Spleen (tissue), 11 donors: ENCODE measurements around the gene GABARAPL2. TPM values are rescaled to one million over a fixed set of nuclear protein-coding genes. Genes with fewer than 3 reads are reported as not detected.

ENCODE experiments used
- DNase-seq: peaks from one replicate; pipeline ENCODE4 v3.0.0-alpha.2; 2020
- H3K27ac ChIP-seq, 8 donors: fragments of 200-600 bp; sonication (generic) in 7 of 8; 1 replicate in 4 of 8; 2 replicates in 4 of 8; pipeline versions ENCODE4 v1.5.0 to v1.8.0; 2016 to 2021; ENCODE audit warnings: inconsistent platforms in 4 of 8, mild to moderate bottlenecking in 4 of 8, moderate library complexity in 1 of 8
- H3K27me3 ChIP-seq, 7 donors: fragments of 200-600 bp; sonication (generic) in 6 of 7; replicated peaks in 1 of 7; 1 replicate in 4 of 7; 2 replicates in 3 of 7; pipeline versions ENCODE4 v1.5.0 to v1.8.0; 2016 to 2021; ENCODE audit warnings: inconsistent platforms in 3 of 7, mild to moderate bottlenecking in 1 of 7
- H3K36me3 ChIP-seq, 6 donors: fragments of 200-600 bp; sonication (generic) in 5 of 6; 1 replicate in 4 of 6; 2 replicates in 2 of 6; pipeline versions ENCODE4 v1.5.0 to v1.8.0; 2016 to 2021; ENCODE audit warnings: inconsistent platforms in 2 of 6
- H3K4me1 ChIP-seq, 6 donors: fragments of 200-600 bp; sonication (generic) in 5 of 6; 1 replicate in 3 of 6; 2 replicates in 3 of 6; pipeline versions ENCODE4 v1.5.0 to v1.8.0; 2016 to 2021; ENCODE audit warnings: inconsistent platforms in 3 of 6
- H3K4me3 ChIP-seq, 8 donors: fragments of 200-600 bp; sonication (generic) in 7 of 8; 1 replicate in 4 of 8; 2 replicates in 4 of 8; pipeline versions ENCODE4 v1.5.0 to v1.8.0; 2016 to 2021; ENCODE audit warnings: inconsistent platforms in 4 of 8, mild to moderate bottlenecking in 4 of 8, moderate library complexity in 2 of 8
- H3K9me3 ChIP-seq, 8 donors: fragments of 200-600 bp; sonication (generic) in 7 of 8; 1 replicate in 4 of 8; 2 replicates in 4 of 8; pipeline versions ENCODE4 v1.5.0 to v1.8.0; 2016 to 2021; ENCODE audit warnings: inconsistent platforms in 4 of 8
- POLR2A ChIP-seq, 3 donors: fragments of 450-650 bp; IDR thresholded peaks; one replicate each; pipeline ENCODE4 v1.5.1; 2017; ENCODE audit warnings: antibody characterized with exemption in 3 of 3, mild to moderate bottlenecking in 1 of 3
- POLR2AphosphoS5 ChIP-seq, 3 donors: sonication (generic); formaldehyde crosslinking; IDR thresholded peaks; one replicate each; pipeline ENCODE4 v1.5.1; 2017; ENCODE audit warnings: antibody characterized with exemption in 3 of 3
- whole genome bisulfite sequencing, 5 donors: extraction: QIAGEN DNeasy Blood & Tissue Kit in 3 of 5; methylation state at CpG; one replicate each; pipeline versions ENCODE4 v1.1.5 to v1.1.7; 2013 to 2018; 5-methylcytosine and 5-hydroxymethylcytosine counted together
- intact Hi-C: fragments of 100-400 bp; cut with DNase I; formaldehyde crosslinking; loops from one replicate; pipeline ENCODE4 v1.15.0; 2023; ENCODE audit warnings: low total_unique reads
- polyA plus RNA-seq, 3 donors: library from polyadenylated mRNA; stranded (reverse); fragments of 200-250 nt; gene quantifications; one replicate each; pipeline ENCODE4 v1.2.1, GENCODE V29; 2013
- total RNA-seq, 7 donors: library from RNA; depleted of rRNA in 3 of 7; stranded (reverse); fragments of >200 nt in 3 of 7; fragmentation: NEBNext Ultra II Directional in 4 of 7; extraction: Animal tissue kit (Norgen Biotek cat#: 25700) in 4 of 7; gene quantifications; one replicate each; pipeline versions ENCODE4 v1.1.0 to v1.2.1, GENCODE V29; 2016 to 2021
- TF ChIP-seq, protein P1 (sequence below), 11 experiments: fragments of 200-600 bp in 7 of 11; fragments of 450-650 bp in 4 of 11; sonication (generic) in 4 of 11; IDR thresholded peaks in 8 of 11; conservative IDR thresholded peaks in 3 of 11; 1 replicate in 7 of 11; 2 replicates in 4 of 11; pipeline versions ENCODE4 v1.4.0 to v1.8.0; 2016 to 2021; ENCODE audit warnings: antibody characterized with exemption in 11 of 11, inconsistent platforms in 4 of 11, mild to moderate bottlenecking in 1 of 11
- donor health status: healthy with polysubstance abuse.
- donor health status: DM: no; HTN: no; CAD: no; lungs with moderate emphysema.
- donor health status: DM: no; HTN: no; CAD: no.
- donor health status: Bipolar disorder and iron deficiency.
- donor health status: healthy.
- donor health status: DM: no; HTN: no; CAD: no.
- donor health status: DM: yes; HTN: yes; CAD: no.

The GABARAPL2 gene
- total and polyA plus RNA-seq, 10 donors: 86.6 to 169 (median 123) TPM

- TF ChIP-seq POLR2A (IDR thresholded peaks at IDR 0.05) (no peak), POLR2AphosphoS5 (IDR thresholded peaks at IDR 0.05) (no peak)
- TF ChIP-seq, protein P1, sequence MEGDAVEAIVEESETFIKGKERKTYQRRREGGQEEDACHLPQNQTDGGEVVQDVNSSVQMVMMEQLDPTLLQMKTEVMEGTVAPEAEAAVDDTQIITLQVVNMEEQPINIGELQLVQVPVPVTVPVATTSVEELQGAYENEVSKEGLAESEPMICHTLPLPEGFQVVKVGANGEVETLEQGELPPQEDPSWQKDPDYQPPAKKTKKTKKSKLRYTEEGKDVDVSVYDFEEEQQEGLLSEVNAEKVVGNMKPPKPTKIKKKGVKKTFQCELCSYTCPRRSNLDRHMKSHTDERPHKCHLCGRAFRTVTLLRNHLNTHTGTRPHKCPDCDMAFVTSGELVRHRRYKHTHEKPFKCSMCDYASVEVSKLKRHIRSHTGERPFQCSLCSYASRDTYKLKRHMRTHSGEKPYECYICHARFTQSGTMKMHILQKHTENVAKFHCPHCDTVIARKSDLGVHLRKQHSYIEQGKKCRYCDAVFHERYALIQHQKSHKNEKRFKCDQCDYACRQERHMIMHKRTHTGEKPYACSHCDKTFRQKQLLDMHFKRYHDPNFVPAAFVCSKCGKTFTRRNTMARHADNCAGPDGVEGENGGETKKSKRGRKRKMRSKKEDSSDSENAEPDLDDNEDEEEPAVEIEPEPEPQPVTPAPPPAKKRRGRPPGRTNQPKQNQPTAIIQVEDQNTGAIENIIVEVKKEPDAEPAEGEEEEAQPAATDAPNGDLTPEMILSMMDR (IDR thresholded peaks at IDR 0.05 in 8 of 11, conservative IDR thresholded peaks at IDR 0.05 in 3 of 11): no peak
Observed at GRCh38 chr16:75575958-75576357, 9.8 kb downstream of the GABARAPL2 start.

GRCh38 chr16:75576384-75576811 lies 10.2 kb downstream of the GABARAPL2 start:
- H3K9me3 ChIP-seq: no peaks in the 10 kb centered on the region
- TF ChIP-seq POLR2AphosphoS5 (IDR thresholded peaks at IDR 0.05) (no peak), POLR2A (IDR thresholded peaks at IDR 0.05) (no peak)
- TF ChIP-seq, protein P1 (IDR thresholded peaks at IDR 0.05 in 8 of 11, conservative IDR thresholded peaks at IDR 0.05 in 3 of 11): no peak
- peaks cover 0 to 68% (median 38%) of the 10 kb centered on the region in 6 donors for H3K4me1 ChIP-seq
- intact Hi-C loops: no loop called here
- no peak overlapping the region for H3K4me3 ChIP-seq
- H3K27ac ChIP-seq: peak overlapping the region in 2 of 8 donors; percentile 10 to 38
- H3K36me3 ChIP-seq: peaks cover 0 to 100% (median 80%) of the 10 kb centered on the region in 6 donors
- no peaks in the 10 kb centered on the region for H3K27me3 ChIP-seq
- 66 to 82% (median 71%) methylated on average over 3 of the region's 3 CpGs for WGBS, 5 donors
- no peak for DNase-seq

More at GRCh38 chr16:75575958-75576357, 9.8 kb downstream of the GABARAPL2 start:
- Histone ChIP-seq H3K36me3 (peaks cover 0 to 100% (median 84%) of the 10 kb centered on the region in 6 donors), H3K27ac (peak overlapping the region in 2 of 8 donors; percentile 10 to 38), H3K4me3 (no peak overlapping the region), H3K27me3 (no peaks in the 10 kb centered on the region), H3K9me3 (no peaks in the 10 kb centered on the region), H3K4me1 (peaks cover 4 to 72% (median 43%) of the 10 kb centered on the region in 6 donors)
- DNase-seq: no peak
- intact Hi-C loops: no loop called here
- WGBS, 5 donors: 52 to 75% (median 69%) methylated on average over 3 of the region's 3 CpGs

DNA sequence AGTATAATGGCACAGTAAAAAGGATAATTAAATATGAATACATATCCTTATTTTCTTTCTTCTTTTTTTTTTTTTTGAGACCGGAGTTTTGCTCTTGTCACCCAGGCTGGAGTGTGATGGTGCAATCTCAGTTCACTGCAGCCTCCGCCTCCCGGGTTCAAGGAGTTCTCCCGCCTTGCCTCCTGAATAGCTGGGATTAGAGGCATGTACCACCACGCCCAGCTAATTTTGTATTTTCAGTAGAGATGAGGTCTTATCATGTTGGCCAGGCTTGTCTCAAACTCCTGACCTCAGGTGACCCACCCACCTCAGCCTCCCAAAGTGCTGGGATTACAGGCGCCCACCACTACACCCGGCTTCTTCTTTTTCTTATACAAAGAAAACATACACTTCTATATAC lies 12.0 kb downstream of the GABARAPL2 start:
- H3K36me3 ChIP-seq: peaks cover 0 to 84% (median 63%) of the 10 kb centered on the region in 6 donors

DNA sequence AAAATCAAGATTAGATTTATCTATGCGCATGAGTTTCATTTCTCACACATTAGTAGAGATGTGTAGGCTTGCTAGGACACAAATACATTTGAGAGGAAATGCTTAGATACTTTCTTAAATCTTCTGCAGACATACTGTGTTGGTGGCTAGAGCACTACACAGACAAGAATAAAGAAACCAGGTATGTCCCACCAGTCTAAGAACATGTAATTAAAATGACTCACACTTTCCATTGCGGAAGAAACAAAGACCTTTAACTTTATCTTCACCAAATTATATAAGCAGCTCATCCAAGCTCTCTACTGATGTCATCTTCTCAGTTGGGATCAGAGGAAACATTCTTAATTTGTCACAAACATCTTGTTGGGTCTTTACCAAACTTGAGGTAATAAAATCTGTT lies 12.5 kb downstream of the GABARAPL2 start:
- no peak overlapping the region for H3K27ac ChIP-seq
- H3K9me3 ChIP-seq: no peaks in the 10 kb centered on the region
- TF ChIP-seq POLR2AphosphoS5 (IDR thresholded peaks at IDR 0.05): no peak
- TF ChIP-seq POLR2A (IDR thresholded peaks at IDR 0.05): no peak
- TF ChIP-seq, protein P1 (IDR thresholded peaks at IDR 0.05 in 8 of 11, conservative IDR thresholded peaks at IDR 0.05 in 3 of 11): no peak
- H3K4me1 ChIP-seq: peaks cover 0 to 46% (median 18%) of the 10 kb centered on the region in 6 donors
- no peaks in the 10 kb centered on the region for H3K27me3 ChIP-seq
- no peak overlapping the region for H3K4me3 ChIP-seq
- no peak for DNase-seq
- intact Hi-C loops: no loop called here
- 94 to 99% (median 96%) methylated on average over 2 of the region's 2 CpGs for WGBS, 5 donors
- H3K36me3 ChIP-seq: peaks cover 0 to 79% (median 58%) of the 10 kb centered on the region in 6 donors

More for the DNA sequence above, 12.0 kb downstream of the GABARAPL2 start:
- Histone ChIP-seq H3K9me3 (no peaks in the 10 kb centered on the region), H3K27me3 (no peaks in the 10 kb centered on the region), H3K4me1 (peaks cover 0 to 50% (median 24%) of the 10 kb centered on the region in 6 donors), H3K4me3 (no peak overlapping the region), H3K27ac (no peak overlapping the region)
- DNase-seq: no peak
- WGBS, 5 donors: 91 to 96% (median 94%) methylated on average over 7 of the region's 7 CpGs
- intact Hi-C loops: no loop called here
- TF ChIP-seq, protein P1 (IDR thresholded peaks at IDR 0.05 in 8 of 11, conservative IDR thresholded peaks at IDR 0.05 in 3 of 11): no peak
- TF ChIP-seq POLR2AphosphoS5 (IDR thresholded peaks at IDR 0.05) (no peak), POLR2A (IDR thresholded peaks at IDR 0.05) (no peak)
